HCT116 (cell line): Measurements from ENCODE around the gene TBC1D8. TPM values are rescaled to one million over a fixed set of nuclear protein-coding genes. Genes with fewer than 3 reads are reported as not detected.

Experiments
- ATAC-seq: fragments of 200-7000 bp; cut with Tn5 transposase; 2 replicates; pipeline ENCODE4 v1.9.1; 2020; ENCODE audit warnings: mild to moderate bottlenecking, moderate library complexity
- BruUV-seq: library from RNA; stranded (reverse); fragments of 400-500 nt; replicated peaks from 2 replicates; lab custom pipeline; 2021; lab: Mats Ljungman, UMichigan
- CTCF ChIA-PET: fragments of 300-600 bp; sonication (Branson Sonifier 250); formaldehyde crosslinking; loops from one replicate; lab custom pipeline; 2021; ENCODE audit warnings: antibody characterized with exemption; lab: Charles Lee
- POLR2A ChIA-PET: fragments of 300-600, 350-600 bp; sonication (Branson Sonifier 250); formaldehyde crosslinking; loops from one replicate; lab custom pipeline; 2021; ENCODE audit warnings: antibody characterized with exemption; lab: Charles Lee
- RAD21 ChIA-PET, 2 experiments: fragments of 300-600 bp; sonication (Branson Sonifier 250); formaldehyde crosslinking; loops; one replicate each; lab custom pipeline; 2023; ENCODE audit warnings: low total read pairs in 2 of 2; ENCODE audit not compliant: uncharacterized antibody in 2 of 2, unreplicated experiment in 2 of 2, low non-redundant PET in 1 of 2; lab: Charles Lee
- DNase-seq: peaks from one replicate; pipeline ENCODE4 v3.0.0-alpha.2; 2010; ENCODE audit warnings: low read depth, low spot score
- H2AFZ ChIP-seq: fragments of 200-600 bp; shearing (Covaris generic), sonication (generic); 2 replicates; pipeline ENCODE4 v1.6.1; 2017; ENCODE audit warnings: low read depth, mixed run types, mixed read lengths, antibody characterized with exemption, low read length; ENCODE audit not compliant: poor library complexity, severe bottlenecking
- H3K27ac ChIP-seq: 2 replicates; pipeline ENCODE4 v1.5.1; 2012; ENCODE audit warnings: low read depth, low read length
- H3K27me3 ChIP-seq: fragments of 200-600 bp; sonication (generic); 2 replicates; pipeline ENCODE4 v1.6.1; 2016; ENCODE audit warnings: mixed run types, low read length, mixed read lengths; ENCODE audit not compliant: insufficient read depth
- H3K36me3 ChIP-seq, 2 experiments: fragments of 200-500 bp in 1 of 2; fragments of 200-600 bp in 1 of 2; sonication (Bioruptor generic) in 1 of 2; sonication (generic) in 1 of 2; 2 replicates each; pipeline versions ENCODE4 v1.5.1 to v1.6.1; 2014 to 2016; ENCODE audit warnings: low read length in 2 of 2, inconsistent platforms in 1 of 2, mixed read lengths in 1 of 2, mixed run types in 1 of 2; ENCODE audit not compliant: insufficient read depth in 2 of 2, control insufficient read depth in 1 of 2
- H3K4me1 ChIP-seq, 2 experiments: fragments of 200-600 bp in 1 of 2; sonication (generic) in 1 of 2; 2 replicates each; pipeline versions ENCODE4 v1.5.1 to v1.6.1; 2012 to 2017; ENCODE audit warnings: low read length in 2 of 2, inconsistent platforms in 1 of 2, mild to moderate bottlenecking in 1 of 2, mixed read lengths in 1 of 2, mixed run types in 1 of 2, moderate library complexity in 1 of 2; ENCODE audit not compliant: insufficient read depth in 2 of 2, control insufficient read depth in 1 of 2
- H3K4me2 ChIP-seq: fragments of 200-600 bp; sonication (generic); 2 replicates; pipeline ENCODE4 v1.6.1; 2017; ENCODE audit warnings: mixed run types, low read length, mixed read lengths
- H3K4me3 ChIP-seq, 2 experiments: fragments of 200-600 bp in 1 of 2; sonication (generic) in 1 of 2; replicated peaks in 1 of 2; 2 replicates each; pipeline ENCODE4 v1.5.1; 2011 to 2016; ENCODE audit warnings: low read length in 2 of 2, control low read depth in 1 of 2, low read depth in 1 of 2, mild to moderate bottlenecking in 1 of 2, mixed read lengths in 1 of 2, mixed run types in 1 of 2
- H3K79me2 ChIP-seq: fragments of 200-600 bp; sonication (generic); 2 replicates; pipeline ENCODE4 v1.6.1; 2017; ENCODE audit warnings: mild to moderate bottlenecking, mixed run types, low read length, moderate library complexity, mixed read lengths; ENCODE audit not compliant: insufficient read depth
- H3K9ac ChIP-seq: fragments of 200-600 bp; sonication (generic); 2 replicates; pipeline ENCODE4 v1.6.1; 2016; ENCODE audit warnings: low read length, mixed read lengths
- H3K9me2 ChIP-seq: fragments of 200-600 bp; sonication (generic), shearing (Covaris generic); 2 replicates; pipeline ENCODE4 v1.6.1; 2017; ENCODE audit warnings: mixed run types, mild to moderate bottlenecking, moderate library complexity; ENCODE audit not compliant: insufficient read depth
- H3K9me3 ChIP-seq, 2 experiments: fragments of 200-500 bp in 1 of 2; fragments of 200-600 bp in 1 of 2; sonication (Bioruptor generic) in 1 of 2; sonication (generic) in 1 of 2; 2 replicates each; pipeline ENCODE4 v1.6.1; 2014 to 2017; ENCODE audit warnings: low read length in 2 of 2, mixed read lengths in 2 of 2, inconsistent platforms in 1 of 2, low read depth in 1 of 2, mild to moderate bottlenecking in 1 of 2, mixed run types in 1 of 2, moderate library complexity in 1 of 2; ENCODE audit not compliant: control insufficient read depth in 1 of 2, insufficient read depth in 1 of 2
- H4K20me1 ChIP-seq: fragments of 200-600 bp; sonication (generic), shearing (Covaris generic); 2 replicates; pipeline ENCODE4 v1.6.1; 2017; ENCODE audit warnings: mixed run types, mild to moderate bottlenecking, moderate library complexity; ENCODE audit not compliant: insufficient read depth
- FOSL1 ChIP-seq: IDR thresholded peaks from 2 replicates; pipeline ENCODE4 v1.6.1; 2012; ENCODE audit warnings: low read depth
- JUND ChIP-seq: IDR thresholded peaks from 2 replicates; pipeline ENCODE4 v1.6.1; 2012
- POLR2A ChIP-seq: IDR thresholded peaks from 2 replicates; pipeline ENCODE4 v1.7.0; 2011; ENCODE audit warnings: borderline replicate concordance; ENCODE audit not compliant: insufficient read depth, insufficient read length; ENCODE audit errors: extremely low read depth
- POLR2AphosphoS5 ChIP-seq: IDR thresholded peaks from 2 replicates; pipeline ENCODE4 v1.6.1; 2011; ENCODE audit warnings: mild to moderate bottlenecking, low read depth, low read length, moderate library complexity
- SP1 ChIP-seq: IDR thresholded peaks from 2 replicates; pipeline ENCODE4 v1.6.1; 2012; ENCODE audit warnings: low read depth
- SRF ChIP-seq: IDR thresholded peaks from 2 replicates; pipeline ENCODE4 v1.6.1; 2012; ENCODE audit warnings: low read depth
- YY1 ChIP-seq: IDR thresholded peaks from 2 replicates; pipeline ENCODE4 v1.6.1; 2011; ENCODE audit warnings: low read length, low read depth, moderate library complexity, mild to moderate bottlenecking; ENCODE audit not compliant: insufficient replicate concordance; ENCODE audit errors: extremely low read depth
- intact Hi-C: fragments of 100-400 bp; cut with micrococcal nuclease; formaldehyde crosslinking; loops from 2 replicates; pipeline ENCODE4 v1.10.0; 2022
- total RNA-seq: library from RNA; stranded (reverse); gene quantifications from one replicate; pipeline ENCODE4 v1.2.1, GENCODE V29; 2021; ENCODE audit not compliant: unreplicated experiment

The TBC1D8 gene
- total RNA-seq, 1 experiment from 2014 or later, result 44.0 TPM

DNA sequence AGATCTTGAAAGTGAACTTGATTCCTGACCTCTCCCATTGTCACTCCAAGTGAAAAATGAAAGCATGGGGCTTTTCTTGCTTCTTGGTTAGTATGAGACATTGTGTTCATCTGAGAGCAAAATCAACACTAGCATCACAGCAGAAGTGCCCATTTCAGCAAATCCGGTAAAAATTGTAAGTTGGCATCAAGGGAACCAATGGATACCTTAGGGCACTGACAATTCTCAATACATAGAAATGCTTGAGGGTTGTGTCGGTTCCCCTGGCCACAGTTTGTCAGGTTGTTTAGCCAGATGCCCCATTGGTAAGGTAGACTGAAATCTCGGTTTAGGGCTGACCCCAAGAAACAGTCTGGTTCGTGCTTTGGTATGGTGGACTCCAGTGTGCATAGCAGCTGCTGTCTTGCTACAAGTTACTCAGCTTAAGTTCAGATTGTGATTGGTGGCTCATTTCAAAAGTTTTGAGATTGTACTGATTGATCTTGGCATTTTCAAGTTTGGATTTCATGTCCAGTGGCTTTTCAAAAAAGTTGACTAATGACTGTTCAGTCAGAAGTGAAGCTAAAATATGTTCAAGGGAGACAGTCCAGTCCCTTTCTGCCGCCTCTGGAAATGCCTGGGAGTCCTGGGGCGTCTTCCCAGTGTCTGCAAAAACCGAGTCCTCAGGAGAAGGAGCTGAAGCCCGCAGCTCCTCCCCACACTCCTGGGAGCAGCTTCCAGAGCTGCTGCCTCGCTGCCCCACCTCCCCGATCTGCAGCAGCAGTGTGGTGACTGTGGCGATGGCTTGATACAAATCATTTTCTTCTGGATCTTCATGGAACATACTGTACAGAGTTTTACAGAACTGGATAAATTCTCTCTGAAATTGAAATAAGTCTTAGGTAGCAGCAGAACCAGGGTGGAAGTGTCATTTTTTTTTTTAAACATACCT, 143.5 kb downstream of the TBC1D8 start:
- H3K9me2 ChIP-seq, result no peaks in the 10 kb centered on the region
- peaks cover 57% of the 10 kb centered on the region; the same call in 1 of the 2 replicates for H4K20me1 ChIP-seq
- H3K9me3 ChIP-seq, result no peaks in the 10 kb centered on the region
- POLR2A ChIA-PET, result interaction anchor here (1.4 kb wide), 1 partner anchor 398 kb away, joined by 3 read pairs; no protein-coding TSS in a partner anchor
- H3K9ac ChIP-seq, result no peak overlapping the region
- peaks cover 53% of the 10 kb centered on the region for H3K79me2 ChIP-seq
- ATAC-seq, result peak; percentile 48
- H3K36me3 ChIP-seq, result peaks cover 42 to 60% of the 10 kb centered on the region in 2 experiments
- CTCF ChIA-PET, result interaction anchor here (1.0 to 2.7 kb wide), 3 partner anchors 145 to 402 kb away, joined by 3 to 14 read pairs (median 5); no protein-coding TSS in a partner anchor
- H2AFZ ChIP-seq, result no peak overlapping the region
- TF ChIP-seq POLR2A, result no peak
- no peak for TF ChIP-seq YY1
- no peak for TF ChIP-seq SP1
- TF ChIP-seq FOSL1, result no peak
- TF ChIP-seq SRF, result no peak
- TF ChIP-seq POLR2AphosphoS5, result peak; percentile 65
- TF ChIP-seq JUND, result peak; percentile 3; the same call in 1 of the 2 replicates
- H3K27ac ChIP-seq, result peak overlapping the region; percentile 20; the same call in 1 of the 2 replicates
- no peaks in the 10 kb centered on the region for H3K27me3 ChIP-seq
- DNase-seq, result no peak
- RAD21 ChIA-PET, result interaction anchor here in 1 of 2 experiments (0.7 kb wide), 1 partner anchor 348 kb away, joined by 4 read pairs; no protein-coding TSS in a partner anchor
- peaks cover 2 to 11% of the 10 kb centered on the region in 2 experiments; a peak in 3 of 4 replicates for H3K4me1 ChIP-seq
- intact Hi-C loops, result no loop called here
- BruUV-seq, result TSS peak; percentile 39
- H3K4me3 ChIP-seq, result no peak overlapping the region
- no peak overlapping the region for H3K4me2 ChIP-seq
